Skin of body (tissue), 2 donors: Measurements from ENCODE around the gene CEND1. TPM values are rescaled to one million over a fixed set of nuclear protein-coding genes. Genes with fewer than 3 reads are reported as not detected.

ENCODE experiments used
- DNase-seq: peaks from one replicate; lab custom pipeline; 2025; lab: John Stamatoyannopoulos, UW
- total RNA-seq: library from RNA; depleted of rRNA; stranded (reverse); fragments of >200 nt; gene quantifications from one replicate; pipeline ENCODE4 v1.2.3, GENCODE V29; 2014

The CEND1 gene
- total RNA-seq, result not detected

DNA sequence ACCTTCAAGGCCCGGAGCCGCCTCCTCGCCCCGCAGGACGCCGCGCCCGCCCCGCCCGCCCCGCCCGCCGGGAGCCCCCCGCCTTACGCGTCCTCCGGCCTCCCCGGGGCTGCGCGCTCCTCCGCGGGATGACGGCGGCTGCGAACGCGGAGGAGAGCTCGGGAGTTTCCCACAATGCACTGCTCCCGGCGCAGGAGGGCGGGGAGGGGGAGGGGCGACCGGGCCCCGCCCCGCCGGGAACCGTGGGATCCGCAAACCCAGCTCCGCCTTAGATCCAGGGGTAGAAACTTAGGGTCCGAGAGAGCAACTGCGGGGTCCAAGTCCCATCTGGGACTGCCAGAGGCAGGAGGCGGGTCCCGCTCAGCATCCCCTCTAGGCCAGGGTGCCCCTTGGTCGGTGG lies at the start of gene CEND1:
Gene CEND1, minus strand, starts transcription at position 148 of the 400 bp plus-strand sequence. CDS start 1,514 bp downstream, outside the sequence.
- no peak for DNase-seq

DNA sequence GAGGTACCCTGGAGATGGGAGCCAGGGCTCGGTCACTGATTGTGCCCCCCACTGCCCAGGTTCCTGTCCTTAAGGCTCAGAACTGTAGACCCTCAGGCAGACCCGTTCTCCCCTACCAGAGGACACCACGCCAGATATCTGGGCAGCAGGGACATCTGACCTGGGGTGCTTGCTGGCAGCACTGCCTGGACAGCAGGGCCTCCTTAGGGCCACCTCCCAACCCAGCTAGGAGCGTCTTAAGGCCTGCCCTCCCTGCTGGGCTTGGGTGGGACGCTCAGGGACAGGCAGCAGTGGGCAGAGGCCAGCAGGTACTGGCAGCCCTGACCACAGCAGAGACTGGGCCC lies 49.4 kb upstream of the CEND1 start:
- no peak for DNase-seq

DNA sequence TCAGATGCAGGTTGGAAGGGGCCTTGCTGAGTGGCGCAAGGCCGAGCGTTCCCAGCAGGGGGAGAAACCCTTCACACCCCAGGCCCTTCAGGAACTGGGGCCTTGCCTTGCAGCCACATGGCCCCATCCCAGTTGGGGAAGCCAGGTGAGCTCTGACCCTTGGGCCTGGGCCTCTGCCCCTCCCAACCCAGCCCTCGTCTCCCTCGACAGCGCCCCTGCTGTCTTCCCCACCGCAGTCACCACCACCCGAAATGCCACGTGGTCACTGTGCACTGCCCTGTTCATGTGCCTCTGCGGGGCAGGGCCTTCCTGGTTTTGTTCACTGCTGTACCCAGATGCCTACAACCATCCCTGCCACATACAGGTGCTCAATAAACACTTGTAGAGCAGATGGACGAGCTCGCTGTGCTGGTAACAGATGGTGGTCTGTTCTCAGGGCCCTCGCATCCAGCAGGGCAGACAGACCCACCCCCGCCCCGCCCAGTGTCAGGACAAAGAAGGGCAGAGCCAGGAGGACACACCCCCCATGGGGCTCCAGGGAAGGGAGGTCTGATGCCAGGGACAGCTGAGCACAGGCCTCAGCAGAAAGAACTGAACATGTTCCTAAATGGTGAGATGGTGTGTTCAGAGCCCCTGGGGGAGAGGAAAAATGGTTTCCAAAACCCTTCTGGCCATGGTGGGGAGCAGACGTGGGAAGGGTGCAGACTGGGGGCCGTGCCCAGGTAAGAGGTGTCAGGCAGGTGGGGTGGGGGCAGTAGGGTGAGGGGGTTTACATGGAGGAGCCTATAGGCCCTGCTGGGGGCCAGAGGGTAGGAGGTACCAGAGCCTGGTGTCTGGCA lies 48.8 kb upstream of the CEND1 start:
- DNase-seq, result no peak

- no peak for DNase-seq
These were observed 48.1 kb upstream of the CEND1 start for GRCh38 chr11:837990-838307.

- no peak for DNase-seq
These were observed 47.5 kb upstream of the CEND1 start for GRCh38 chr11:837189-837989.

DNA sequence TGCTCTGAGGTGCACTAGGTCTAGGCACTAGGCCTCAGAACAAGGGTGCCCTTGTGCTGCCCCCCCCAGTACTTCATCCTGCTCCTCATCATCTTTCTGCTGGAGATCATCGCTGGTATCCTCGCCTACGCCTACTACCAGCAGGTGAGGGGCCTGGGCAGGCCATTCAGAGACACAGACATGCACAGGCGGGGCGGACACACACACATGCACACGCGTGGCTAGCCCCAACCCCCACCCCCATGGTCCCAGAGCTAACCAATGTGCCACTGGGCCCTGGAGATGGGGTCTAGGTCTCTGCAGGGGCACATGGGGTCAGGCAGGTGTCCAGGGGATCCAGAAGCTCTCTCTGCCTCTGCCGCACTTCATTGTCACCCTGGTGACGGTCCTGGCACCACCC lies 46.8 kb upstream of the CEND1 start:
- no peak for DNase-seq

DNA sequence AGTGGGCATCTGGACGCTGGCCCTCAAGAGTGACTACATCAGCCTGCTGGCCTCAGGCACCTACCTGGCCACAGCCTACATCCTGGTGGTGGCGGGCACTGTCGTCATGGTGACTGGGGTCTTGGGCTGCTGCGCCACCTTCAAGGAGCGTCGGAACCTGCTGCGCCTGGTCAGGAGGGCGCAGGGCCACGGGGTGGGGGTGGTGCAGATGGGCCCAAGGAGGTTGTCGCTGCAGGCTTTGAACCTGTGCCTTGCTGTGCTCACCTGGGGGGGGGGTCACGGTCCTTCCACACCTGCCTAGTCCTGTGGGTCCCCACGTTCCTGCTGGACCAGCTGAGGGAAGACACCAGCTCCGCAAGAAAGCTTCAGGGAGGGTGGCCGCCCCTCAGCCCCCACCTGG lies 46.4 kb upstream of the CEND1 start:
- no peak for DNase-seq

DNA sequence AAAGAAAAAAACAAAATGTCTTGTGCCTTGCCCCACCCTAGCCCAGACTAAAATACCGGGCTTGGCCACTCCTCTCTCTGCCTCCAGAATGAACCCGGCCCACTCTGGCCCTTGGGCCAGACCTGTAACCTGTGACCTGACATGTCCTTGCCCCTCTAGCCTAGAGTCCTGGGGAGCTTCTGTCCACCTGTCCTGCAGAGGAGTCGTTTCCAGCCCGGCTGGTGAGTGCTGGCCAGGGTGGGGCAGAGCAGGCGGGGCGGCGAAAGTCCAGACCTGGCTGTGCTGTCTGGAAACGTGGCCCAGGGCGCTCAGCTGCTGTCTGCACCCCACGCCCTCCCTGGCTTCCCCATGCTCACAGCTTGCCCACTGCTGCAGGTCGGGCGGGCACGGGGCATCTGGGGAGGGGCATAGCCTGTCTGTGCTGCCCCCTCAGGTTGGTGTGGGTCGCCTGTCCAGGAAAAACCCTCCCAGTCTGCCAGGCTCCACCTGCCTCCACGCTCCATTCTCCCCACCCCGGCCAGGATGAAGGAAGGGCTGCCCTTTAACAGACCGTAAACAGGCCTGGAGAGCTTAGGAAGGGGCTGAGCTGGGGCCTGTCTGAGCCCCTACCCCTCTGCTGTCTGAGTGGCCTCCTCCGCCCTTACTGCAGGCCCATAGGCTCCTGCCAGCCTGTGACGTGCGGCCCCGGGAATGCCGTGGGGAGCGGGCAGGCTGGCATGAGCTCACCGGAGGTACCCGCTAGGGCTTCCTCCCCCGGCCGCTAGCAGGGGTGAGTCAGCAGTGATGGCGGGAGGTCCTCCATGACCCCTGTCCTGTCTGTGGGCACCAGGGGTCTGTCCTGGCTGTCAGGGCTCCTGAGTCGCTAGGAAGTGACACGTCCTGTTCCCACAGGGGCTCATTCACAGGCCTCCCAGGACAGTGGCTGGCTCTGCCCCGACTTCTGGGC lies 44.8 kb upstream of the CEND1 start:
- DNase-seq, result no peak

- no peak for DNase-seq
These were observed 44.0 kb upstream of the CEND1 start for GRCh38 chr11:833849-834311.

DNA sequence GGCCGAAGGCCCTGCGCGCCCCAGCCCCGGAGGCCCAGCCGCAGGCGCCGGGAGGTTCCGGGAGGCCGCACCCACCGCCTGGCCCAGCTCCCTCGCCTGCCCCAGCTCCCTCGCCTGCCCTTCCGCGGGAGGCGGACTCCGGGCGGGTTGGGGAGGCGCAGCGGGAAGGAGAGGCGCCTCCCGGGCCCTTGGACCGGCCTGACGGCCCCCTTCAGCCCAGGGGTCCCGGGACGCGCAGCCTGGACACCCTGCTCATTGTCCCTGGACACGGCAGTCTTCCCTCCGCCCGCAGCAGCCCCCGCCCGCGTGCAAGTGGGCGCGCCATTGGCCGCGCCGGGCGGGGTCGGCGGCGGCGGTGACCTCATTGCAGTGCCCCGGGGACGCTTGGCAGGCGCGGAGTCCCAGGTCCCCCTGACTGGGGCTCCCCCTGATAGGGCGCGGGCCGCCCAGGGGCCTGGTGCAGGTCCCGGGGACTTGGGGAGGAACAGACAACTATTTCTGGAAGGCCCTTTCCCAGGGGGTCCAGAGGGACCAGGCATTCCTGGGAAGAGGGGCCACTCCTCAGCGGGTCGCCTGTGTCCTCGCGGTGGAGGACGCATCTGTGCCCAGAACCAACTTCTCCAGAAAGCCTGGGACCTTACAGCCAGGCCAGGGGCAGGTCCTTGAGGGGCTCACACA lies 43.4 kb upstream of the CEND1 start:
- DNase-seq, result no peak

DNA sequence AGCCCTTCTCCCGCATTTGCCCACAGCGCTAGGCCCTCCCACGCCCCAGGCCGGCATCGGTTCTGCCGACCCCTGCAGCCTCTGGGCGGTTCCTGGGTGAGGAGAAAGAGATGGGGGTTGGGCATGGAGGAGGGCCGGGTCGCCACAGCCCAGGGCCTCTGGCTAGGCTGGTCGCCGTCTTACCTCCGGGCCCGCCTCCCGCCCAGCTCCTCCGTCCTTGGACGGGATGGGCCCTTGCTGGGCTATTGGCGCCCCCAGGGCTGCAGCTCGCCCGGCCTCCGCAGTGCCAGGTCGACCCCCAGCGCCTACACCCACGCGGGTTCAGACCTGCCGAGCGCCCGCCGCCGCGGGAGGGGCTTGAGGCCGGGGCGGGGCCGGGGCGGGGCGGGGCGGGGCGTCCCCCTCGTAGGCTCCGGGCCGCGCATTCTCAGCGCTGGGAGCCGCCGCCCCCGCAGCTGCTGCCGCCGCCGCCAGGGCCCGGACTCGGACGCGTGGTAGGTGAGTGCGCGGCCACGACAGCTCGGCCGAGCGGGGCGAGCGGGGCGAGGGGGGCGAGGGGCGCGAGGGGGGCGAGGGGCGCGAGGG lies 42.7 kb upstream of the CEND1 start, which contains the start of gene CD151:
Gene CD151, plus strand, starts transcription at position 424 of the 585 bp plus-strand sequence. CDS start 3,118 bp downstream, outside the sequence.
- no peak for DNase-seq

- no peak for DNase-seq
These were observed 42.2 kb upstream of the CEND1 start for GRCh38 chr11:831961-832528.

DNA sequence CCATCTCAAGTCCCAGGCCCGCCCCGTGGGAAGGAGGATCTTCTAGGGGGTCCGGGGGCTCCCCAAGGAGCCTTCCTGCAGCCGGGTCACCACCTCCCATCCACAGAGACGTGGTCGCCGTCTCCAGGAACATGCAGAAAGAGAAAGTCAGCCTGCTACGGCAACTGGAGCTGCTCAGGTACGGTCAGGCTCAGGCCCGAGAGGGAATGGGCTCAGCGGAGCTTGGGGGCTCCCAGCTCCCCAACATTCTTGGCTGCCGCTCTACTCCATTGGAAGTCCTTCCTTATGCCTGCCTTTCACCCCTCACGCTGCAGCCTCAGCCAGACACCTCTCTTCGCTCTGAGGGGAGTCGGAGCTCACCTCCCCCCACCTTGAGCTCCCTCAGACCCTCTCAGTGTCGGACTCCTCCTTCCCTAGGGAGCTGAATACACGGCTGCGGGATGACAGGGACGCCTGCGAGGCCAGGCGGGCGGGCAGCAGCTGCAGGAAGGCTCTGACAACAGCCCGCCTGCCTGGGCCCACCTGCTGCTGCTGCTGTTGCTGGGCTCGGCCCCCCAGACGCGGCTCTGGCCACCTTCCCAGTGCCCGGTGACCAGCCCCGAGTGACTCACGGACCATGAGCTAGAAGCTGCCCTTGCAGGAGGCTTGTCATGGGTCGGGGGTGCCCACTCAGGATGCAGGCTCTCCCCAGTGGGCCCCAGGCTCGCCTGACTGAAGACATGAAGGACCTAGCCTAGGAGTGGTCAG lies 41.4 kb upstream of the CEND1 start:
- no peak for DNase-seq

- no peak for DNase-seq
These were observed 40.6 kb upstream of the CEND1 start for GRCh38 chr11:830295-831117.

DNA sequence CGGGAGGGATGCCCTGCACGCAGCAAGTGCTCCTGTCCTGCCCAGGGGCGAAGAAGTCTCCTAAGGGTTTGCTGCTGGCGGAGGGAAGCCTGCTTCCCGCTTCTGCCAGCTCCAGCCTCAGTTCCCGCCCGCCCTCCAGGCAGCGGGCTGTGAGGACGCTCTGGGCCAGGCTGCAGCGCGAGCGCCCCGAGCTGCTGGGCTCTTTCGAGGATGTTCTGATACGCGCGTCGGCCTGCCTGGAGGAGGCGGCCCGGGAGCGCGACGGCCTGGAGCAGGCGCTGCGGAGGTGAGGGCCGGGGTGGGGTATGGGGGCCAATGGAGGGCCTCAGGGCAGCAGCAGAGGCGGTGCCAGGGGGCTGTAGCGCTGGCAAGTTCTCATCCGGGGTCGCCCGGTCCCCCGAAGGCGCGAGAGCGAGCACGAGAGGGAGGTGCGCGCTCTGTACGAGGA lies 40.0 kb upstream of the CEND1 start:
- no peak for DNase-seq

DNA sequence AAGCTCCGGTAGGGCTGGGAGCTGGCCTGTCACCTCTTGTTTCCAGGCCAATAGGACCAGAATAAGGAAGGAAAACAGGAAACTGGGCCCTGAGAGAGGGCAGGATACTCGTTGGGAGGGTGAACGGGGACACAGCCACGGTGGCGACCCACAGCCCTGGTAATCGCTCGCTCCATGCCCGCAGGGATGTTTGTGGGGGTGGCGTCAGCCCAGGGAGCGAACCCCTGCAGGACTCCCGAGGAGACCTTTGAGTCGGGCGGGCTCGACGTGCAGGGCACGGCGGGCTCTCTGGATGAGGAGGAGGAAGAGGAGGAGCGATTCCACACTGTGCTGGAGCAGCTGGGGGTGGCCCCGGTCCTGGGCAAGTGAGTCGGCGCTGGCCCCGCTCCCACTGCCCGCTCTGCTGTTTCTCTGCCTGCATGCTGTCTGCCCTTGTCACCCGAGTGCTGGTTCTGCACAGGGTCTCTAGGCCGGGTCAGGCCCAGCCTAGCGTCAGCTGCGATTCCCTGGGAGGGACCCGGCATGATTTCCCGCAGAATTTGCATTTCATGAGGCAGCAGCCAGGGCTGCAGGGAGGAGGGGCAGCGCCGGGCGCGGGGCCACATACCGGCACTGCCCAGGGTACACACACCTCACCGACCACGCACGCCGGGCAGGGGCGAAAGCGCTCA lies 39.4 kb upstream of the CEND1 start:
- DNase-seq, result no peak

GRCh38 chr11:828506-829175 lies 38.8 kb upstream of the CEND1 start:
- no peak for DNase-seq

DNA sequence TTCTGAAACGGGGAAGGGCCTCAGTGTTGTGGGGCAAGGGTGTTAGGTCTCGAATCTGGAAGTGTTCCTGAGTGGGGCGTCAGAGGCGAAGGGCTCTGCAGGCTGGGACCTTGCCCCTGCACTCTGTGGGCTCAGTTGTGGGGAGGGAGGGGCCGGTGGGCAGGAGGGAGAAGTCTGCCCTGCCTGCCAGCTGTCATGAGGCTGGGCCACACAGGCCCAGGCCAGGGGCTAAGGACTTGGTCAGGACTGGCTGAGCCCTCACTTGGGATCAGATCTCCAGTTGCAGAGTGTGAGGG lies 38.0 kb upstream of the CEND1 start, which contains the start of gene CRACR2B:
Gene CRACR2B, plus strand, starts transcription at position 23 of the 296 bp plus-strand sequence. CDS start 689 bp downstream, outside the sequence.
- no peak for DNase-seq
